GM19468 (cell line): ENCODE results near the gene CHST3.
"Not testable (repeated sequence)": the region's sequence is repeated elsewhere in the genome, so short reads cannot be mapped to it uniquely, and the experiment has no call there.

ENCODE experiments used
- ATAC-seq: cut with Tn5 transposase; IDR thresholded peaks from one replicate; pipeline ENCODE4 v1.9.1; 2021; ENCODE audit warnings: mild to moderate bottlenecking, moderate library complexity, moderate number of reproducible peaks; ENCODE audit not compliant: unreplicated experiment; ENCODE audit errors: extremely low read depth

CHST3 gene

GRCh38 chr10:72025400-72025799, 61.2 kb downstream of the CHST3 start:
- ATAC-seq = no peak

DNA sequence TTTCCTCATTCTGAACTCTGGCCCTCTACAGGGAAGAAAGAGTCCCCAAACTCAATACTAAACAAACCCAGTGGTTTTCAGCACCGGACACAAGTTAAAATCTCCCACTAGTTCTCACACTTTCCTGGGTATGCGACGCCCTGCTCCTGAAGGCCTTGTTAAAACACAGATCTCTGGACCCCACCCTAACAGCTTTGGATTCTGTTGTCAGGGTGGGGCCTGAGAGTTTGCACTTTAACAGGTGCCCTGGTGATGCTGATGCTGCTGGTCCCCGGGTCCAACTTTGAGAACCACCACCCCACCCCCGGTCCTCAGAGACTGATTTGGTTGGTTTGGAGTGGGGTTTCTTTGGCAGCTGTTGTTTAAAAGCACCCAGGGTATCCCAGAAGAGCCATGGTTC, 61.6 kb downstream of the CHST3 start:
- no peak for ATAC-seq

- no peak for ATAC-seq
Observed at GRCh38 chr10:72026278-72027111, 62.3 kb downstream of the CHST3 start.

DNA sequence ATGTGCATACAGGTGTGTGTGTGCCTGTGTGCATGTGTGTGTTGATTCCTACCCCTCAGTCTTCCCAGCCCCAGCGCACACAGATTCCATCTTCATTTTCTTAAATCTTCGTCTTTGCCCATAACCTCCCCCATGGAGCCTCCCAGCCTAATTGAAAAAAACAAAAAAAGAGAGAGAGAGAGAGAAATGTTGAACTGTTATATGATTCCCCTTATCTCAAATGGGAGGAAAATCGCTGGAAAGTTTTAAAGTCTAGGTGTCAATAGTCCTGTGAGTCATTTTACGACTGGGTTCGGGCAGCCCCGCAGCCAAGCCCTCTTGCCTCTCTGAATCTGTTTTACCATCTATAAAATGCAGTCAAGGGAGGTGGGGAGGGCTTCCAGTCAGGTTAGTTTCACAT, 63.3 kb downstream of the CHST3 start:
- no peak for ATAC-seq

DNA sequence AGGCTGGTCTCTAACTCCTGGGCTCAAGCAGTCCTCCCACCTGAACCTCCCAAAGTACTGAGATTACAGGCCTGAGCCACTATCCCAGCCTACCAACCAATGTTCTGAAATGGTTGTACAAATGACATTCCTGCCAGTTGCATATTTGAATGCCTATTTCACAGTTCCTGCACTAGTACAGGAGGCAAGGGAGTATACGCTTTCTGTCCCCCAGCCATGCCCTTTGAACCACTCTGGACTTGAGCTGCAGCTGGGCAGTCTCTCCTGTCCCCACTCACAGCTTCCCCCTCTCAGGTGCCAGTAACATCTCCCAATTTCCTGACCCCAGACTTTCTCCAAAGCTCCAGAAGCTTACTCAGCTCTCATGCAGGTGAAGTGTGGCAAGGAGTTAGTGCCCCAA, 65.2 kb downstream of the CHST3 start:
- ATAC-seq = no peak

DNA sequence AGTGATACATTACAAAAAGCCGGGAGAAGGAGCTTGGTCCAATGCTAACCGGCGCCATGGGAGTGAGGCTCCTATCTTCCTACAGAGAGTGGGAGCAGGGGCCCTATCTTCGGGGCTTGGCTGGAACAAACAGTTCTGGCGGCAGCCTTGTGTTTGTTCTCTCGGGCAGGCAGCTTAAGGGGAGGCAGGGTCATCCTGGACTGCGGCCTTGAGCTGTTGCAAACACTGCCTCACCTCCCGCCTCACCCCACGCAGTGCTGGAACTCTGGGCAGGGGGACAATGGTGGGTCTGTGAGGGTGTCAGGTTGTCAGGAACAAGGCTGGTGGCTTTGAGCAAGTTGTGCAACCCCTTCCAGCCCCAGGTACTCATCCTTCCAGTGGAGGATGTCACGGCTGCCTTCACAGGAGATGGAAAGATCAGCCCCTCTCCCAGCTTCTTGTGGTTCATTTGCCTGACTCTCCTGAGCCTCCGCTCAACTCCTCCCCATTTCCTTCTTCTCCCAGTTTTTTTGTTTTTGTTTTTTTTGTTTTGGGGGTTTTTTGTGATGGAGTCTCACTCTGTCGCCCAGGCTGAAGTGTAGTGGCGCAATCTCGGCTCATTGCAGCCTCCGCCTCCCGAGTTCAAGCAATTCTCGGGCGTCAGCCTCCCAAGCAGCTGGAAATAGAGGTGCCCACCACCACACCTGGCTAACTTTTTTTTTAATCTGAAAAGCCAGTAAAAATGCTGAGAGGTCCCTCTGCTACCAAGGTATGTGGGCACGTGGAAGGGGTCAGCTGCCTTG, 66.8 kb downstream of the CHST3 start:
- ATAC-seq = no peak

GRCh38 chr10:72031706-72032105, 67.5 kb downstream of the CHST3 start:
- no peak for ATAC-seq

- ATAC-seq = not testable (repeated sequence)
Observed at GRCh38 chr10:72032409-72033162, 68.4 kb downstream of the CHST3 start.

- ATAC-seq = no peak
Observed at GRCh38 chr10:72034040-72034499, 69.9 kb downstream of the CHST3 start.

GRCh38 chr10:72034761-72035160, 70.6 kb downstream of the CHST3 start:
- no peak for ATAC-seq

DNA sequence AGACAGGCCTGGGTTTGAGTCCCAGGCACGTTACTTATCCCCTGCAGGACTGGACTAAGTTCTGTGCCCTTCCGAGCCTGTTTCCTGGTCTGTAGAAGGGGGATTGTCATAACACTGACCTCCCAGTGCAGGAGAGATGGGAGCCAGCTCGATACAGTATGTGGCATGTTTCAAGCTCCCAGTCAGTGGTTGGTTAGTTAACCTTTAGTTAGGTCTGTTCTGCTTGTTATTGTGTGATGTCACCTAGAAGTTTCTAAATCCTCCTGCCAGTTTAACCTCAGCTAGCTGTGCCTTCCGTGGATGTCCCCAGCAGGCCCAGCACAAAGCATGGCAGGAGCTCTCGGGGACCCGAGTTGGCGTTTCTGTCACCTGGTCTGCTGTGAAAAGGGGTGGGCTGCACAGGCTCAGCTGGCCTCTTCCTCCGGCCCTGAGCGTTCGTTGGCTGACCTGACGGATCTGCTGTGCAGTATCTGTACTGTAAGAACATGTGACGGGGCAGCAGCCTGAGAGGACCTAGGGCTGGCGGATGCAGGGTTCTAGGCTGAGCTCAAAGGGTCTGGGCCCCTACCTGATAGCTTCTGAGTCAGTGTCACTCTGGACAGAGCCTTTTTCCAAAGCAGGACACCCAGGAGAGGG, 71.2 kb downstream of the CHST3 start:
- no peak for ATAC-seq

DNA sequence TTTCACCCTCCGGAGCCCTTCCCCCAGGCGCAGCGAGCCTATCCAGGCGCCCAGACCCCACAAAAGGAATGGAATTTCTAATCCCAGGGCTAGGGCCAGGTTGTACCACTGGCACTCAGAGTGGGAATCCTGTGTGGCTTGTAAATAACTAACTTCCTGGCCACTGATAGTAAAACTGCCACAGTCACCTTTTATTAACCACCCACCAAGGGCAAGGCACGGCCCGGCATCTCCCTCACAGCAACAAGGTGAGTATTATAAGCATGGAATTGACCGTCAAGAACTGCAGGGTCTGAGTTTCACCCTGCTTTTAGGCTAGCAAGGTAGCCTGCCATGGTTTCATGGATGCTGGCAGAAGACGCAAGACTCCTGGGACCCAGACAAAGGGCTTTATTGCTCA, 73.1 kb downstream of the CHST3 start:
- no peak for ATAC-seq

- no peak for ATAC-seq
Observed at GRCh38 chr10:72037811-72038210, 73.6 kb downstream of the CHST3 start.

DNA sequence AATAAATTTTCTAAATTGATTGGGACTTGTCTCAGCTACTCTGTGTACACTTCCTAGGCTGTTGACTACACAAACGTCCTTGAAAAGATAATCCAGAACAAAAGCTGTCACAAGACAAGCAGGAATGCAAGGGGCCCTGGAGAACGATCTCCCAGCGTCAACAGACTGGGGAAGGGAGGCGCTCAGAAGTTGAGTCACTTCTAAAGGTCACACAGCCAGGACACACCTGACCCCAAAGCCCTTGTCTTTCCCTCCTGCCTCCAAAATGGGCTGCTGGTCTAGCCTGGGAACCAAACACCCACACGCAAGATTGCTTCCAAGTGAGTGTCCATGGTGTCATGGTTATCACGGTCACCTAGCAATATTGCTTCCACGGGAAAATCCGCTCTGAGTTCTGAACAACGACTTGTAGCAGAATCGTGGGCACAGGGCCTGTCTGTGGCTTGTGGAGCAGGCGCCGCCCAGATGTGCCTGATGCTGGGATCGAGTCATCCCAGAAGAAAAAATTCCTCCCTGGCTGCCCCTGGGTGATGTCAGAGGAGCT, 74.3 kb downstream of the CHST3 start:
- no peak for ATAC-seq

GRCh38 chr10:72039377-72039776, 75.2 kb downstream of the CHST3 start:
- no peak for ATAC-seq

DNA sequence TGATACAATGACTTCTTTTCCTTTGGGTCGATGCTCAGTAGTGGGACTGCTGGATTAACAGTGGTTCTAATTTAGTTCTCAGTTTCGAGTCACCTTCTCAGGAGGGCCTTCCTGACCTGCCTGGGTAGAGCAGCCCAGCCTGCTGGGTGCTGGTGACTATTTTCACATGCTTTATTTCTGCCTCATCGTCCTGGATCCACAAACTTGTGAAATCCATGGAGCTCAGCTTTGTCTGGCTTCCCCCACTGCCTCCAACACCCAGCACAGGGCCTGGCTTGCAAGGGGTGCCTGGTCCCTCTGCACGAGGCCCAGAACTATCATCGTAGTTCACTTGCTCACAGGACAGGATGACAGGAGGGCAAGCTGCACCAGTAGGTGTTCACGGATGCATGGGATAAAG, 77.3 kb downstream of the CHST3 start:
- ATAC-seq = no peak

DNA sequence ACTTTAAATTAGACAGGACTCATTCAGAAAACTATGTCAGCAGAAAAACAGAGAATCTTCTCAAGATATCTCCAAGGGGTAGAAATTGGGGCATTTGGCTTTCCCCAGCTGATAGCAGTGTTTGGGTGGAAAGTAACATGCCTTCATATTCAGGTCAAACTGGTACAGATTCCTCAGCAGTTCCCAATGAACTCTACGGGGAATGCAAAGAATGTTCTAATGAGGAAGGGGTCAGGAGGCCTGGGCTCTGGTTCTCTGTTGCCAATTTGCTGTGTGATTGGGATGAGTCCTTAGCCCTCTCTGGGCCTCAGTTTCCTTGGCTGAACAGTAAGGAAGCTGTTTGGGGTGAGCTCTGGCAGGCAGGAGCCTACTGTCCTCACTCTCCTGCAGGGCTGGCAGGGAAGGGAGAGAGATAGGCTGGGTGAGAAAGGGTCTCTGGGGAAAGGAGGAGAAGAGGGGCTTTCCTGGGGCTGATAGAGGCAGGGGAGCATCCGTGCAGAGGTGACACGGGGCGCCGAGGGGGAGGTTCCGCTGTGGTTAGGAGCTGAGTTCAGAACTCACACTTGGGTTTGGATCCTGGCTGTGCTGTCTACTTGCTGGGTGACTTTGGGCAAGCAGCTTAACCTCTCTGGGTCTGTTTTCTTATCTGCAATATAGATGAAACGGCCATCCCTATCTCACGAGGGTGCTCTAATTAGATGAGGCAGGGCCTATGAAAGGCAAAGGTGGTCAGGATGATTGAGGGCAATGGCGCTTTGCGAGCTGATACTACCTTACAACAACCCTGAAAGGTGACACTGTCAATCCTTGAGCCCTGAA, 79.0 kb downstream of the CHST3 start:
- ATAC-seq = no peak

GRCh38 chr10:72044417-72045041, 80.3 kb downstream of the CHST3 start:
- no peak for ATAC-seq

DNA sequence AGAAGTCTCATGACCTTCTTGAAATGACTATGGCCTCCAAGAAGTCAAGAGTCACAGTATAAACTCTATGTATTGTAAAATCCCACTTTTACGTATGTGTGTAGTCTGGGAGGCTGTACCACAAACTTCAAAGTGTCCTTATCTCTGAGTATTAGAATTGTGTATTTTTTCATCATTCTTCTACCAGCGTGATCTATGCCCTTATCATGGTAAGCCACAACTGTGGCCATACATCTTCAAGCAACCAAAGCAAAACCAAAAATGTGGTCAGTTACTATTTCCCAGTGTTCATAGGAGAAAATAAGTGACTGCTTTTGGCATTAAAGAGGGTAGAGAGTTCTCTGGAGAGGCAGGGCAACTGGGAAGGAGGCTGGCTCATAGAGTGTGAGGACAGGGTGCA, 81.4 kb downstream of the CHST3 start:
- ATAC-seq = no peak
